ENCODE results near the gene HDDC3. TPM values are rescaled to one million over a fixed set of nuclear protein-coding genes. Genes with fewer than 3 reads are reported as not detected.
A peak's percentile ranks its signal among the peaks of the same experiment; 100 is the strongest.

HDDC3 gene
- total RNA-seq, 2 experiments from 2014 or later: 28.1 to 29.2 TPM

GRCh38 chr15:90949979-90950675 lies 17.8 kb upstream of the HDDC3 start:
- no peaks in the 10 kb centered on the region for H3K27me3 Mint-ChIP-seq
- POLR2A ChIA-PET: no interaction called here
- ATAC-seq (ENCODE audit: low read depth) (no peak), DNase-seq (no peak)
- H3K9me3 Mint-ChIP-seq: no peaks in the 10 kb centered on the region
- H3K4me3 Mint-ChIP-seq: no peak overlapping the region
- H3K36me3 Mint-ChIP-seq: peaks cover 21% of the 10 kb centered on the region
- no peak overlapping the region for H3K27ac Mint-ChIP-seq
- peaks cover 3% of the 10 kb centered on the region for H3K4me1 Mint-ChIP-seq

GRCh38 chr15:90948506-90948905 lies 16.2 kb upstream of the HDDC3 start:
- Mint-ChIP-seq H3K27me3 (no peaks in the 10 kb centered on the region), H3K27ac (no peak overlapping the region), H3K4me1 (no peaks in the 10 kb centered on the region), H3K9me3 (no peaks in the 10 kb centered on the region), H3K36me3 (peaks cover 21% of the 10 kb centered on the region), H3K4me3 (no peak overlapping the region)
- ATAC-seq (ENCODE audit: low read depth) (no peak), DNase-seq (no peak)
- POLR2A ChIA-PET: interaction anchor here (0.8 to 1.2 kb wide), 2 partner anchors 10 to 14 kb away, joined by 5 read pairs; partner anchors contain the start of gene UNC45A

GRCh38 chr15:90947577-90948357 lies 15.4 kb upstream of the HDDC3 start:
- no peak for ATAC-seq (ENCODE audit: low read depth)
- POLR2A ChIA-PET: interaction anchor here (1.2 to 2.5 kb wide), 2 partner anchors 13 kb away, joined by 5 to 8 read pairs; partner anchors contain the start of gene UNC45A
- no peaks in the 10 kb centered on the region for H3K9me3 Mint-ChIP-seq
- H3K27me3 Mint-ChIP-seq: no peaks in the 10 kb centered on the region
- H3K36me3 Mint-ChIP-seq: peaks cover 22% of the 10 kb centered on the region
- H3K4me1 Mint-ChIP-seq: no peaks in the 10 kb centered on the region
- H3K4me3 Mint-ChIP-seq: no peak overlapping the region
- no peak for DNase-seq
- no peak overlapping the region for H3K27ac Mint-ChIP-seq

GRCh38 chr15:90946941-90947576 lies 14.7 kb upstream of the HDDC3 start:
- no peak for ATAC-seq (ENCODE audit: low read depth)
- no peak overlapping the region for H3K4me3 Mint-ChIP-seq
- POLR2A ChIA-PET: interaction anchor here (1.1 to 2.5 kb wide), 3 partner anchors 8 to 12 kb away, joined by 3 to 8 read pairs (median 3); partner anchors contain the start of genes RCCD1 and UNC45A
- H3K9me3 Mint-ChIP-seq: no peaks in the 10 kb centered on the region
- DNase-seq: no peak
- no peak overlapping the region for H3K27ac Mint-ChIP-seq
- H3K36me3 Mint-ChIP-seq: peaks cover 21% of the 10 kb centered on the region
- peaks cover under 1% of the 10 kb centered on the region for H3K4me1 Mint-ChIP-seq
- no peaks in the 10 kb centered on the region for H3K27me3 Mint-ChIP-seq

- Mint-ChIP-seq H3K4me1 (peaks cover 2% of the 10 kb centered on the region), H3K27me3 (no peaks in the 10 kb centered on the region), H3K9me3 (no peaks in the 10 kb centered on the region), H3K36me3 (peaks cover 19% of the 10 kb centered on the region), H3K27ac (no peak overlapping the region), H3K4me3 (no peak overlapping the region)
- DNase-seq (no peak), ATAC-seq (ENCODE audit: low read depth) (no peak)
- POLR2A ChIA-PET: interaction anchor here (0.6 to 2.5 kb wide), 4 partner anchors 8 to 95 kb away, joined by 3 to 8 read pairs (median 3); partner anchors contain the start of genes RCCD1 and UNC45A
Observed at GRCh38 chr15:90946538-90946937, 14.2 kb upstream of the HDDC3 start.

- H3K36me3 Mint-ChIP-seq: peaks cover 21% of the 10 kb centered on the region
- H3K27ac Mint-ChIP-seq: no peak overlapping the region
- H3K27me3 Mint-ChIP-seq: no peaks in the 10 kb centered on the region
- no peak for DNase-seq
- ATAC-seq (ENCODE audit: low read depth): no peak
- POLR2A ChIA-PET: interaction anchor here (1.1 to 2.5 kb wide), 2 partner anchors 10 kb away, joined by 4 to 8 read pairs; partner anchors contain the start of gene UNC45A
- peaks cover 2% of the 10 kb centered on the region for H3K4me1 Mint-ChIP-seq
- H3K4me3 Mint-ChIP-seq: no peak overlapping the region
- no peaks in the 10 kb centered on the region for H3K9me3 Mint-ChIP-seq
Observed at GRCh38 chr15:90945091-90945490, 12.7 kb upstream of the HDDC3 start.

- H3K27ac Mint-ChIP-seq: no peak overlapping the region
- no peaks in the 10 kb centered on the region for H3K9me3 Mint-ChIP-seq
- ATAC-seq (ENCODE audit: low read depth): no peak
- H3K4me1 Mint-ChIP-seq: peaks cover 2% of the 10 kb centered on the region
- DNase-seq: no peak
- H3K4me3 Mint-ChIP-seq: no peak overlapping the region
- H3K27me3 Mint-ChIP-seq: no peaks in the 10 kb centered on the region
- POLR2A ChIA-PET: interaction anchor here (0.7 to 1.7 kb wide), 5 partner anchors 10 to 207 kb away, joined by 3 to 5 read pairs (median 4); partner anchors contain the start of genes HDDC3 and RCCD1
- peaks cover 17% of the 10 kb centered on the region for H3K36me3 Mint-ChIP-seq
Observed at GRCh38 chr15:90942354-90943120, 10.2 kb upstream of the HDDC3 start.

- no peaks in the 10 kb centered on the region for H3K9me3 Mint-ChIP-seq
- POLR2A ChIA-PET: interaction anchor here (1.7 kb wide), 1 partner anchor 14 kb away, joined by 5 read pairs; the partner anchor contains the start of gene RCCD1
- H3K36me3 Mint-ChIP-seq: peaks cover 23% of the 10 kb centered on the region
- no peak overlapping the region for H3K4me3 Mint-ChIP-seq
- H3K27ac Mint-ChIP-seq: no peak overlapping the region
- H3K27me3 Mint-ChIP-seq: no peaks in the 10 kb centered on the region
- peaks cover 13% of the 10 kb centered on the region for H3K4me1 Mint-ChIP-seq
- ATAC-seq (ENCODE audit: low read depth): no peak
- DNase-seq: no peak
Observed at GRCh38 chr15:90941038-90941437, 8.7 kb upstream of the HDDC3 start.

- H3K4me1 Mint-ChIP-seq: peaks cover 14% of the 10 kb centered on the region
- no peaks in the 10 kb centered on the region for H3K9me3 Mint-ChIP-seq
- H3K27ac Mint-ChIP-seq: no peak overlapping the region
- H3K36me3 Mint-ChIP-seq: peaks cover 23% of the 10 kb centered on the region
- ATAC-seq (ENCODE audit: low read depth) (no peak), DNase-seq (no peak)
- POLR2A ChIA-PET: interaction anchor here (0.8 to 1.8 kb wide), 3 partner anchors 10 to 37 kb away, joined by 3 to 6 read pairs (median 4); partner anchors contain the start of genes MAN2A2 and RCCD1
- H3K27me3 Mint-ChIP-seq: no peaks in the 10 kb centered on the region
- no peak overlapping the region for H3K4me3 Mint-ChIP-seq
Observed at GRCh38 chr15:90939756-90940155, 7.4 kb upstream of the HDDC3 start.

GRCh38 chr15:90938261-90938660 lies 5.9 kb upstream of the HDDC3 start:
- POLR2A ChIA-PET: interaction anchor here (1.8 kb wide), 1 partner anchor 16 kb away, joined by 6 read pairs; the partner anchor contains the start of gene RCCD1
- ATAC-seq (ENCODE audit: low read depth): no peak
- Mint-ChIP-seq H3K36me3 (peaks cover 23% of the 10 kb centered on the region), H3K27ac (no peak overlapping the region), H3K9me3 (no peaks in the 10 kb centered on the region), H3K4me1 (peaks cover 23% of the 10 kb centered on the region), H3K4me3 (no peak overlapping the region), H3K27me3 (no peaks in the 10 kb centered on the region)
- no peak for DNase-seq

- POLR2A ChIA-PET: interaction anchor here (3.5 kb wide), 1 partner anchor 18 kb away, joined by 40 read pairs; the partner anchor contains the start of gene RCCD1
- no peaks in the 10 kb centered on the region for H3K27me3 Mint-ChIP-seq
- peaks cover 26% of the 10 kb centered on the region for H3K4me1 Mint-ChIP-seq
- peaks cover 13% of the 10 kb centered on the region for H3K36me3 Mint-ChIP-seq
- no peak overlapping the region for H3K27ac Mint-ChIP-seq
- ATAC-seq (ENCODE audit: low read depth) (no peak), DNase-seq (no peak)
- peak overlapping the region; percentile 89 for H3K4me3 Mint-ChIP-seq
- H3K9me3 Mint-ChIP-seq: no peaks in the 10 kb centered on the region
Observed at GRCh38 chr15:90936823-90937222, 4.5 kb upstream of the HDDC3 start.

- DNase-seq: peak; percentile 99
- H3K36me3 Mint-ChIP-seq: peaks cover 8% of the 10 kb centered on the region
- H3K9me3 Mint-ChIP-seq: no peaks in the 10 kb centered on the region
- H3K4me3 Mint-ChIP-seq: peak within 1 kb of the TSS; percentile 89
- no peaks in the 10 kb centered on the region for H3K27me3 Mint-ChIP-seq
- peak within 1 kb of the TSS; percentile 95 for H3K27ac Mint-ChIP-seq
- ATAC-seq (ENCODE audit: low read depth): peak; percentile 66
- POLR2A ChIA-PET: interaction anchor here (0.7 to 8.0 kb wide), 14 partner anchors 9 to 743 kb away, joined by 3 to 141 read pairs (median 4); partner anchors contain the start of genes BLM, MAN2A2, PRC1 and RCCD1
- peaks cover 38% of the 10 kb centered on the region for H3K4me1 Mint-ChIP-seq
Observed at GRCh38 chr15:90934949-90935751, 2.8 kb upstream of the HDDC3 start, which contains the start of gene UNC45A. Gene UNC45A (plus strand): TSS chr15:90935285. CDS start chr15:90935325, 40 bp downstream.
